Astrocyte (in vitro differentiated cells and primary cell): ENCODE measurements around the gene CHERP. TPM values are rescaled to one million over a fixed set of nuclear protein-coding genes. Genes with fewer than 3 reads are reported as not detected.

Source experiments
- DNase-seq: peaks from one replicate; pipeline ENCODE4 v3.0.0-alpha.2; 2010; ENCODE audit warnings: low read depth
- FAIRE-seq: peaks from 2 replicates; lab custom pipeline; 2011; peaks lifted over from hg19 to GRCh38; lab: Jason Lieb, UNC
- H2AFZ ChIP-seq: 2 replicates; pipeline ENCODE4 v1.6.0; 2012; ENCODE audit warnings: low read depth, low read length, inconsistent platforms
- H3K27ac ChIP-seq: 2 replicates; pipeline ENCODE4 v1.5.1; 2011; ENCODE audit warnings: low read depth, low read length, inconsistent platforms
- H3K27me3 ChIP-seq: 2 replicates; pipeline ENCODE4 v1.6.0; 2011; ENCODE audit warnings: low read length, inconsistent platforms; ENCODE audit not compliant: insufficient read depth
- H3K36me3 ChIP-seq: 2 replicates; pipeline ENCODE4 v1.5.1; 2011; ENCODE audit warnings: low read length, inconsistent platforms; ENCODE audit not compliant: insufficient read depth
- H3K4me1 ChIP-seq: 2 replicates; pipeline ENCODE4 v1.5.1; 2011; ENCODE audit warnings: low read length, inconsistent platforms; ENCODE audit not compliant: insufficient read depth
- H3K4me2 ChIP-seq: 2 replicates; pipeline ENCODE4 v1.6.0; 2012; ENCODE audit warnings: low read length, inconsistent platforms
- H3K4me3 ChIP-seq: 2 replicates; pipeline ENCODE4 v1.5.1; 2011; ENCODE audit warnings: low read depth, mild to moderate bottlenecking, low read length, inconsistent platforms; ENCODE audit not compliant: insufficient read depth
- H3K79me2 ChIP-seq: 2 replicates; pipeline ENCODE4 v1.6.0; 2012; ENCODE audit warnings: mild to moderate bottlenecking, low read length, inconsistent platforms; ENCODE audit not compliant: insufficient read depth
- H3K9ac ChIP-seq: 2 replicates; pipeline ENCODE4 v1.6.0; 2012; ENCODE audit warnings: mild to moderate bottlenecking, low read length, inconsistent platforms
- H3K9me3 ChIP-seq: 2 replicates; pipeline ENCODE4 v1.5.1; 2012; ENCODE audit warnings: low read depth, mild to moderate bottlenecking, low read length, inconsistent platforms; ENCODE audit not compliant: insufficient read depth
- H4K20me1 ChIP-seq: 2 replicates; pipeline ENCODE4 v1.6.0; 2012; ENCODE audit warnings: low read length, inconsistent platforms; ENCODE audit not compliant: insufficient read depth
- H3K27ac Mint-ChIP-seq: one replicate; pipeline ENCODE4 v1.8.0; 2021; ENCODE audit warnings: mild to moderate bottlenecking, mixed read lengths; ENCODE audit not compliant: unreplicated experiment
- H3K27me3 Mint-ChIP-seq: one replicate; pipeline ENCODE4 v1.8.0; 2021; ENCODE audit warnings: low read depth, mixed read lengths; ENCODE audit not compliant: unreplicated experiment
- H3K36me3 Mint-ChIP-seq: one replicate; pipeline ENCODE4 v1.8.0; 2021; ENCODE audit warnings: low read depth, mixed read lengths; ENCODE audit not compliant: unreplicated experiment
- H3K4me1 Mint-ChIP-seq: one replicate; pipeline ENCODE4 v1.8.0; 2021; ENCODE audit warnings: low read depth, mixed read lengths; ENCODE audit not compliant: unreplicated experiment
- H3K4me3 Mint-ChIP-seq: one replicate; pipeline ENCODE4 v1.8.0; 2021; ENCODE audit warnings: mild to moderate bottlenecking, moderate library complexity, mixed read lengths; ENCODE audit not compliant: unreplicated experiment
- H3K9me3 Mint-ChIP-seq: one replicate; pipeline ENCODE4 v1.8.0; 2021; ENCODE audit warnings: mild to moderate bottlenecking, mixed read lengths; ENCODE audit not compliant: unreplicated experiment
- CTCF ChIP-seq: IDR thresholded peaks from 2 replicates; pipeline ENCODE4 v1.5.1; 2011; ENCODE audit warnings: low read depth, mild to moderate bottlenecking, inconsistent platforms, low read length, moderate library complexity; ENCODE audit not compliant: insufficient read depth
- EZH2 ChIP-seq: IDR thresholded peaks from 2 replicates; pipeline ENCODE4 v1.6.1; 2012; ENCODE audit warnings: mild to moderate bottlenecking, low read length, inconsistent platforms; ENCODE audit not compliant: insufficient read depth
- total RNA-seq: library from RNA; stranded (reverse); gene quantifications from 2 replicates; pipeline ENCODE4 v1.2.1, GENCODE V29; 2021

Gene CHERP
- total RNA-seq, 1 donor from 2014 or later: 45.3 TPM

GRCh38 chr19:16482745-16483144, 59.5 kb downstream of the CHERP start:
- DNase-seq (no peak), FAIRE-seq (no peak)
- no peak overlapping the region for H3K4me2 ChIP-seq
- peaks cover 5% of the 10 kb centered on the region for H3K27me3 Mint-ChIP-seq
- H3K4me1 Mint-ChIP-seq: no peaks in the 10 kb centered on the region
- H2AFZ ChIP-seq: no peak overlapping the region
- H3K4me3 ChIP-seq: no peak overlapping the region
- no peaks in the 10 kb centered on the region for H3K4me1 ChIP-seq
- no peak overlapping the region for H3K9ac ChIP-seq
- H3K27ac Mint-ChIP-seq: no peak overlapping the region
- H3K9me3 ChIP-seq: no peaks in the 10 kb centered on the region
- no peaks in the 10 kb centered on the region for H3K27me3 ChIP-seq
- H3K36me3 ChIP-seq: no peaks in the 10 kb centered on the region
- no peak for TF ChIP-seq CTCF
- TF ChIP-seq EZH2: no peak
- no peaks in the 10 kb centered on the region for H3K79me2 ChIP-seq
- H3K9me3 Mint-ChIP-seq: no peaks in the 10 kb centered on the region
- H3K36me3 Mint-ChIP-seq: no peaks in the 10 kb centered on the region
- no peak overlapping the region for H3K4me3 Mint-ChIP-seq
- H4K20me1 ChIP-seq: no peaks in the 10 kb centered on the region
- H3K27ac ChIP-seq: no peak overlapping the region

- H3K27me3 ChIP-seq: no peaks in the 10 kb centered on the region
- no peaks in the 10 kb centered on the region for H3K9me3 ChIP-seq
- H4K20me1 ChIP-seq: no peaks in the 10 kb centered on the region
- H3K79me2 ChIP-seq: no peaks in the 10 kb centered on the region
- no peak for FAIRE-seq
- no peaks in the 10 kb centered on the region for H3K36me3 ChIP-seq
- DNase-seq: no peak
- H3K27ac ChIP-seq: no peak overlapping the region
- no peak for TF ChIP-seq EZH2
- no peak for TF ChIP-seq CTCF
- no peak overlapping the region for H2AFZ ChIP-seq
- Mint-ChIP-seq H3K36me3 (no peaks in the 10 kb centered on the region), H3K9me3 (no peaks in the 10 kb centered on the region), H3K27me3 (peaks cover 9% of the 10 kb centered on the region), H3K4me1 (no peaks in the 10 kb centered on the region), H3K4me3 (no peak overlapping the region), H3K27ac (no peak overlapping the region)
- no peak overlapping the region for H3K9ac ChIP-seq
- peaks cover 3% of the 10 kb centered on the region for H3K4me1 ChIP-seq
- no peak overlapping the region for H3K4me2 ChIP-seq
- H3K4me3 ChIP-seq: no peak overlapping the region
Measured at GRCh38 chr19:16477311-16477710, 64.9 kb downstream of the CHERP start.

- Mint-ChIP-seq H3K27me3 (peaks cover 9% of the 10 kb centered on the region), H3K4me1 (no peaks in the 10 kb centered on the region), H3K36me3 (no peaks in the 10 kb centered on the region), H3K4me3 (no peak overlapping the region), H3K27ac (no peak overlapping the region), H3K9me3 (no peaks in the 10 kb centered on the region)
- Histone ChIP-seq H3K4me2 (no peak overlapping the region), H3K4me3 (no peak overlapping the region), H3K9ac (no peak overlapping the region), H2AFZ (no peak overlapping the region), H3K9me3 (no peaks in the 10 kb centered on the region), H3K79me2 (peaks cover 2% of the 10 kb centered on the region), H3K27ac (no peak overlapping the region), H4K20me1 (no peaks in the 10 kb centered on the region), H3K36me3 (no peaks in the 10 kb centered on the region), H3K27me3 (no peaks in the 10 kb centered on the region), H3K4me1 (peaks cover 5% of the 10 kb centered on the region)
- DNase-seq: no peak
- no peak for TF ChIP-seq CTCF
- TF ChIP-seq EZH2: no peak
- FAIRE-seq: no peak
Measured at GRCh38 chr19:16476401-16476800, 65.8 kb downstream of the CHERP start.
